Body of pancreas (tissue), 4 donors: ENCODE results near the gene TAOK3. TPM values are rescaled to one million over a fixed set of nuclear protein-coding genes. Genes with fewer than 3 reads are reported as not detected.
A peak's percentile ranks its signal among the peaks of the same experiment; 100 is the strongest.

Experiments
- ATAC-seq: fragments of 150-250 bp; one replicate; pipeline ENCODE4 v1.9.1; 2016
- DNase-seq, 4 donors: peaks; one replicate each; pipeline ENCODE4 v3.0.0-alpha.2; 2019
- H3K27ac ChIP-seq, 4 donors: fragments of 200-600 bp; sonication (generic); 1 replicate in 3 of 4; 2 replicates in 1 of 4; pipeline versions ENCODE4 v1.5.1 to v1.6.1; 2016 to 2019; ENCODE audit warnings: mild to moderate bottlenecking in 1 of 4, mixed read lengths in 1 of 4, moderate library complexity in 1 of 4
- H3K27me3 ChIP-seq, 2 donors: fragments of 200-600 bp; sonication (generic); one replicate each; pipeline ENCODE4 v1.6.0; 2016; ENCODE audit warnings: mild to moderate bottlenecking in 1 of 2
- H3K36me3 ChIP-seq, 2 donors: fragments of 200-600 bp; sonication (generic); replicated peaks in 1 of 2; 2 replicates each; pipeline ENCODE4 v1.5.1; 2016; ENCODE audit warnings: low read depth in 2 of 2; ENCODE audit not compliant: insufficient read depth in 1 of 2
- H3K4me1 ChIP-seq: fragments of 200-600 bp; sonication (generic); one replicate; pipeline ENCODE4 v1.6.0; 2016
- H3K4me3 ChIP-seq, 2 donors: fragments of 200-600 bp; sonication (generic); 1 replicate in 1 of 2; 2 replicates in 1 of 2; pipeline ENCODE4 v1.5.1; 2016 to 2019
- H3K9me3 ChIP-seq, 3 donors: fragments of 200-600 bp; sonication (generic); 1 replicate in 2 of 3; 2 replicates in 1 of 3; pipeline ENCODE4 v1.5.1; 2016
- POLR2A ChIP-seq, 3 donors: fragments of 450-650 bp; IDR thresholded peaks; one replicate each; pipeline ENCODE4 v1.6.1; 2016; ENCODE audit warnings: antibody characterized with exemption in 3 of 3, mild to moderate bottlenecking in 2 of 3
- WGBS, 2 donors: methylation state at CpG; one replicate each; pipeline ENCODE4 v1.1.5; 2017; 5-methylcytosine and 5-hydroxymethylcytosine counted together
- intact Hi-C: fragments of 100-400 bp; cut with DNase I; formaldehyde crosslinking; loops from one replicate; pipeline ENCODE4 v1.15.1; 2023
- total RNA-seq, 2 donors: library from RNA; depleted of rRNA; stranded (reverse); fragments of >200 nt; gene quantifications; one replicate each; pipeline ENCODE4 v1.1.0, GENCODE V29; 2016
- TF ChIP-seq, protein P1 (sequence below), 7 experiments: fragments of 450-650 bp in 4 of 7; fragments of 200-600 bp in 3 of 7; sonication (generic) in 3 of 7; IDR thresholded peaks; one replicate each; pipeline ENCODE4 v1.5.1; 2016 to 2019; ENCODE audit warnings: antibody characterized with exemption in 7 of 7

Gene TAOK3
- total RNA-seq, 2 donors from 2014 or later = 15.6 to 29.3 TPM

DNA sequence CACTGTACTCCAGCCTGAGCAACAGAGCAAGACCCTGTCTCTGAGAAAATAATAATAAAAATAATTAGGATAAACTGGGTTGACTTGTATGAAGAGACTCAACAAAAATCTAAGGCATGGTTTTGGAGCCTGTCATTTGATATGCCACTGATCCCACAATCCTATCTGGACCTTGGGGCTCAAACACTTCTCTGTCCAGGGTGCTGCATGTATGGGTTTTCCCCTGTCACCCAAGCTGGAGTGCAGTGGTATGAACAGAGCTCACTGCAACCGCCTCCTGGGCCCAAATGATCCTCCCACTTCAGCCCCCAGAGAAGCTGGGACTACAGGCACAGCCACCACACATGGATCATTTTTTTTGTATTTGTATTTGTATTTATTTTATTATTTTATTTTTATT is 263.6 kb downstream of the TAOK3 start:
- Histone ChIP-seq H3K4me1 (no peaks in the 10 kb centered on the region), H3K27me3 (no peaks in the 10 kb centered on the region), H3K27ac (no peak overlapping the region), H3K4me3 (no peak overlapping the region), H3K36me3 (no peaks in the 10 kb centered on the region), H3K9me3 (no peaks in the 10 kb centered on the region)
- intact Hi-C loops = no loop called here
- ATAC-seq (no peak), DNase-seq (no peak)
- WGBS, 2 donors = 93% methylated on average over 1 of the region's 1 CpG
- TF ChIP-seq, protein P1, sequence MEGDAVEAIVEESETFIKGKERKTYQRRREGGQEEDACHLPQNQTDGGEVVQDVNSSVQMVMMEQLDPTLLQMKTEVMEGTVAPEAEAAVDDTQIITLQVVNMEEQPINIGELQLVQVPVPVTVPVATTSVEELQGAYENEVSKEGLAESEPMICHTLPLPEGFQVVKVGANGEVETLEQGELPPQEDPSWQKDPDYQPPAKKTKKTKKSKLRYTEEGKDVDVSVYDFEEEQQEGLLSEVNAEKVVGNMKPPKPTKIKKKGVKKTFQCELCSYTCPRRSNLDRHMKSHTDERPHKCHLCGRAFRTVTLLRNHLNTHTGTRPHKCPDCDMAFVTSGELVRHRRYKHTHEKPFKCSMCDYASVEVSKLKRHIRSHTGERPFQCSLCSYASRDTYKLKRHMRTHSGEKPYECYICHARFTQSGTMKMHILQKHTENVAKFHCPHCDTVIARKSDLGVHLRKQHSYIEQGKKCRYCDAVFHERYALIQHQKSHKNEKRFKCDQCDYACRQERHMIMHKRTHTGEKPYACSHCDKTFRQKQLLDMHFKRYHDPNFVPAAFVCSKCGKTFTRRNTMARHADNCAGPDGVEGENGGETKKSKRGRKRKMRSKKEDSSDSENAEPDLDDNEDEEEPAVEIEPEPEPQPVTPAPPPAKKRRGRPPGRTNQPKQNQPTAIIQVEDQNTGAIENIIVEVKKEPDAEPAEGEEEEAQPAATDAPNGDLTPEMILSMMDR (IDR thresholded peaks at IDR 0.05) = no peak
- TF ChIP-seq POLR2A (IDR thresholded peaks at IDR 0.05) = no peak

- Histone ChIP-seq H3K9me3 (no peaks in the 10 kb centered on the region), H3K36me3 (no peaks in the 10 kb centered on the region), H3K4me3 (no peak overlapping the region), H3K4me1 (peaks cover under 1% of the 10 kb centered on the region), H3K27ac (no peak overlapping the region), H3K27me3 (no peaks in the 10 kb centered on the region)
- no peak for TF ChIP-seq POLR2A (IDR thresholded peaks at IDR 0.05)
- TF ChIP-seq, protein P1 (IDR thresholded peaks at IDR 0.05) = no peak
- intact Hi-C loops = no loop called here
- 88 to 90% methylated on average over 8 of the region's 8 CpGs for WGBS, 2 donors
- ATAC-seq (no peak), DNase-seq (no peak)
Measured at GRCh38 chr12:118107694-118108093, 265.0 kb downstream of the TAOK3 start.

DNA sequence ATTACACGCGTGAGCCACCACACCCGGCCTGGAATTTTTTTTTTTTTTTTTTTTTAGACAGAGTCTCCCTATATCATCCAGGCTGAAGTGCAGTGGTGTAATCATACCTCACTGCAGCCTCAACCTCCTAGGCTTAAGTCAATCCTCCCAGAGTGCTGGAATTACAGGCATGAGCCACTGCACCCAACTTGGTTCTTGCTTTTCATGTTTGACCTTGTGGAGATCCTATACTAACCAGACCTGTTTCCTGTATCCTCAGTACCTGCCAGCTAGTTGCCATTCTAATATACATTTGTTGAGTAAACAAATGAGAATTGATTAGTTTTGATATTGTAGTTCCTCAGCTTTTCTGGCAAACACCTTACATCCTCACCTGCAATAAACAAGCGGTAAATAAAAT is 265.7 kb downstream of the TAOK3 start:
- Histone ChIP-seq H3K4me1 (peaks cover 7% of the 10 kb centered on the region), H3K27ac (no peak overlapping the region), H3K27me3 (no peaks in the 10 kb centered on the region), H3K9me3 (no peaks in the 10 kb centered on the region), H3K36me3 (no peaks in the 10 kb centered on the region), H3K4me3 (no peak overlapping the region)
- 48 to 49% methylated on average over 4 of the region's 4 CpGs for WGBS, 2 donors
- intact Hi-C loops = no loop called here
- DNase-seq (no peak), ATAC-seq (no peak)
- TF ChIP-seq, protein P1 (IDR thresholded peaks at IDR 0.05) = no peak
- no peak for TF ChIP-seq POLR2A (IDR thresholded peaks at IDR 0.05)

DNA sequence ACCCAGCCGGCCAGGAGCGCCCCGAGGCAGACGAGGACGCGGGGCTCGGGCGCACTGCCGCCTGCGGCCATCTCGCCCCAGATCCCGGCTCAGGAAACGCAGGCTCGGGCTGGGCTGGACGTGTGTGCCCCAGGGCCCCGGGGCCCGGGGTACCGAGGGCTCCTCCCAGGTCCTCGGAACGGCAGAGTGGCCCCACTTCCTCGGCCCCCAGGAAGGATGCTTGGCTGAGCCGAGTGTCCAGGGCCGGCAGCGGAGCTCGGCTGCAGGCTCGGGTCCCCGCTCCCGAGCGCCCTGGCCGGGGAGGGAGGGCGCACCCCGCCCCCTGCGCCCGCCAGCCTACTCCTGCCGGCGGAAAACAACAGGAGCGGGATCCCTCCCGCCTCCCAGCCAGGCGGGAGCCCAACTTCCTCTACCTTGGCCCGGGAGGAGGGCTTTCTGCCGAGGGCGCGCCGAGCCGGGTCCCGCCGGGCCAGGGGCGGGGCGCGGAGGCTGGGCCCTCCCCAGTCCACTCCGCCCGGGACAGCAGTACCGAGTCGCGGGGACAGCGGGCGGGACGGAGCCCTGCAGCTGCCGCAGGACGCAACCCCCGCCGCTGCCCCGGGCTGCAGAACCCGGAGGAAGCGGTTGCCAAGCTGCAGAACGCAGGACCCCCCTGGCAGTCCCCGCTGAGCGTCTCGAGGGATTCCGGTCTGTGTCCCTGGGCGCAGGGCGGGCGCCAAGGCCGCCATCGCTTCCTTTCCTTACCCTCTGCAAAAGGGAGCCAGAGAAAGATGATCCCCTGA is 268.9 kb downstream of the TAOK3 start, which contains the start of gene VSIG10:
VSIG10 (minus strand) TSS at position 411 of the 782 bp plus-strand sequence; CDS start at position 71, 340 bp downstream.
- TF ChIP-seq POLR2A (IDR thresholded peaks at IDR 0.05) = peak; percentile 78 to 82 (median 78)
- TF ChIP-seq, protein P1 (IDR thresholded peaks at IDR 0.05) = peak in 2 of 7 experiments; percentile 16 to 17
- Histone ChIP-seq H3K4me3 (peak within 1 kb of the TSS; percentile 85 to 88), H3K36me3 (no peaks in the 10 kb centered on the region), H3K9me3 (no peaks in the 10 kb centered on the region), H3K27ac (peak within 1 kb of the TSS; percentile 70 to 92 (median 82)), H3K27me3 (no peaks in the 10 kb centered on the region), H3K4me1 (peaks cover 9% of the 10 kb centered on the region)
- peak; percentile 93 for ATAC-seq
- 0% methylated on average over 3 to 71 of the region's 75 CpGs for WGBS, 2 donors
- peak; percentile 77 to 85 (median 82) for DNase-seq
- intact Hi-C loops = no loop called here
